Fibroblast of pulmonary artery (primary cell): ENCODE results near the gene SEMA5A.

Source experiments
- DNase-seq: peaks from one replicate; pipeline ENCODE4 v3.0.0-alpha.2; 2010; ENCODE audit warnings: low read depth
- H3K4me3 ChIP-seq: replicated peaks from 2 replicates; pipeline ENCODE4 v1.5.1; 2011; ENCODE audit warnings: low read depth, mild to moderate bottlenecking, control low read depth, low read length, moderate library complexity
- TF ChIP-seq, protein P1 (sequence below): IDR thresholded peaks from 2 replicates; pipeline ENCODE4 v1.5.1; 2011; ENCODE audit warnings: mild to moderate bottlenecking, control low read depth, low read length, inconsistent platforms; ENCODE audit errors: missing control alignments

The SEMA5A gene

DNA sequence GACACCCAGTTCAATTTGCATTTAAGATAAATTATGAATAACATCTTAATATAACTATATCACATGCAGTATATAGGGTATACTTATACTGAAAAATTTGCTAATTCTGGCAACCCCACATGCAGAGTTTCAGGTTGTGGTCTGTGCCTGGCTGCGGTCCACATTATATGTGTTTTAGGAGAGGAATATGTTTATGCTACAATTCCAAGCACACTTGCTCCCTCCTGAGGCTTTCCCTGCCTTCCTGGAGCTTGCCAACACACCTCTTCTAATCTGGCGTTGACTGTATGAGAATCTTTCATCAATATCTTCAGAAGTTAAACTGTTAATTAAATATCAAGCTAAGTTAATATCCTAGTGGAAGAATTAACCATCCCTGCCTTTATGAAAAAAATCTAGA lies 45.2 kb downstream of the SEMA5A start:
- no peak for DNase-seq
- TF ChIP-seq, protein P1, sequence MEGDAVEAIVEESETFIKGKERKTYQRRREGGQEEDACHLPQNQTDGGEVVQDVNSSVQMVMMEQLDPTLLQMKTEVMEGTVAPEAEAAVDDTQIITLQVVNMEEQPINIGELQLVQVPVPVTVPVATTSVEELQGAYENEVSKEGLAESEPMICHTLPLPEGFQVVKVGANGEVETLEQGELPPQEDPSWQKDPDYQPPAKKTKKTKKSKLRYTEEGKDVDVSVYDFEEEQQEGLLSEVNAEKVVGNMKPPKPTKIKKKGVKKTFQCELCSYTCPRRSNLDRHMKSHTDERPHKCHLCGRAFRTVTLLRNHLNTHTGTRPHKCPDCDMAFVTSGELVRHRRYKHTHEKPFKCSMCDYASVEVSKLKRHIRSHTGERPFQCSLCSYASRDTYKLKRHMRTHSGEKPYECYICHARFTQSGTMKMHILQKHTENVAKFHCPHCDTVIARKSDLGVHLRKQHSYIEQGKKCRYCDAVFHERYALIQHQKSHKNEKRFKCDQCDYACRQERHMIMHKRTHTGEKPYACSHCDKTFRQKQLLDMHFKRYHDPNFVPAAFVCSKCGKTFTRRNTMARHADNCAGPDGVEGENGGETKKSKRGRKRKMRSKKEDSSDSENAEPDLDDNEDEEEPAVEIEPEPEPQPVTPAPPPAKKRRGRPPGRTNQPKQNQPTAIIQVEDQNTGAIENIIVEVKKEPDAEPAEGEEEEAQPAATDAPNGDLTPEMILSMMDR: no peak
- H3K4me3 ChIP-seq: no peak overlapping the region

DNA sequence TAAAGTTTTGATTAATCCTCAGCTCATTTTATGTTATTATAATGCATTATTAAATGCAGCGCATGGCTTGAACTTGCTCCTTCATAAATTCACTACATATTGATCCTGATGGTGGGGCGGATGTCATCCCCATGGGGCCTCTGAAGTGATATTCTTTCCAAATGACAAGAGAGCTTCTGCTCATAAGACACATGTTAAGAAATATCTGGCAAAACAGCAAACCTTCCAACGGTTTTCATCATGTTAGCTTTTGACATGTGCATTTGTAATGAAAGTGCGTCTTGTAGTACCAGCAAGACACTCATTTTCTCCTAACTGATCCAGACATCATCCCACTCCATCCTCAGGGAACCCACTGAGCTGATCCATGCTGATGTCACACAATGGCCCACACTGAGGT lies 45.7 kb downstream of the SEMA5A start:
- DNase-seq: no peak
- H3K4me3 ChIP-seq: no peak overlapping the region
- TF ChIP-seq, protein P1: no peak

DNA sequence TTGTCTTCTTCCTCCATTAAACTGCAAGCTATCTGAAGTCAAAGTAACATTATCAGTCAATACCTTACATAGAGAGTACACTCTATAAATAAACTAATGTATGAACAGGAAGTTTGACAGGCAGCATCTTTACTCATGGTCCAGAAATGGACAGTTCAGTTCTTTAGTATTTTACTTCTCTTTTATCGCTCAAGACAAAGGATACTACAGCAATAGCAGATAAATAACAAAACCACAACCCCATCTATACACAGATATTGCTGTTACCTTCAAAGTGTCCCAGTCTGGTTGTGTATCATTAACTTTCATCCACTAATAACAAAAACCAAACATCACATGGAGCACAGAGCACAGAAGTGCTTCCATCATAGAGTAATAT lies 46.4 kb downstream of the SEMA5A start:
- no peak for DNase-seq
- no peak overlapping the region for H3K4me3 ChIP-seq
- TF ChIP-seq, protein P1: no peak

DNA sequence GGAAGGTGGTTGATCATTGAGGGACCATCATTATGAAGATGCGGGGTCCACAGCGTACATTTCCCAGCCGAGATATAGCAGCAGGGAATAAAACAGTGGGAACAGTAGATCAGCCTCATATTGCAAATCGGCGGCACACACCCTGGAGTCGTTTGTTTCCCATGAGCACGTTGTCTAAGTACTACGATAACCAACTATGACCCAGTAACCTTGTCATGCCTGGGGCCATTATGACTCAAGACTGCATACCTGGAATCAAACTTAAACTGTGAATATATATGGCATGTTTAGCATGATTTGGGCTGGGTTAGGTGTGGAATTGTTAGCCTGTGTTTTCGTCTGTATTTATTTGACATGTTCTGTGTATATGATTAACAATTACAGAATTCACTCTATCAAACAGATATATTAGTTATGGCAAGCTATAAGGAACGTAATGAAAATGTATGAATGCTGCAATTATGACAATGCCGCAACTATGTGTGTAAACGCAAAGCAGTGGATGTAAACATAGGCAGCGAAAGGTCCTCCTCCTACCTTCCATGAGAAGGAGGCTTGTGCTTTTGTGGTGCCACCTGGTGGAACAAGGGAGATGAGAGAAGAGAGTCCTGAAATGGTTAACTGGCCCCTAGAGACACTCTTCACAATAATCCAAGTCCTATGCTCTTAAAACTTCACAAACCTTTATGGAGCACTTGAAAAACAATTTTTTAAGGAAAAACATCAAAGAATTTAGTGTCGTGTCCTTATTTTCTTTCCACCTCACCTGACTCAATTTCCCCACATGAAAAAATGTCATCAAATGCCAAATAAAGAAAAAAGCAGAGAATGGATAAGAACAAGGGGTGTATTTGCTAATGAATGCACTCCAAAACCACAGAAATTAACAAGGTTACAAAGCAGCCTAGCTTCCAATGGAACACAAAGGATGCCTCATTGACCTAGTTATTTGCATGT lies 47.1 kb downstream of the SEMA5A start:
- TF ChIP-seq, protein P1: peak; percentile 51
- DNase-seq: peak; percentile 33
- H3K4me3 ChIP-seq: no peak overlapping the region

DNA sequence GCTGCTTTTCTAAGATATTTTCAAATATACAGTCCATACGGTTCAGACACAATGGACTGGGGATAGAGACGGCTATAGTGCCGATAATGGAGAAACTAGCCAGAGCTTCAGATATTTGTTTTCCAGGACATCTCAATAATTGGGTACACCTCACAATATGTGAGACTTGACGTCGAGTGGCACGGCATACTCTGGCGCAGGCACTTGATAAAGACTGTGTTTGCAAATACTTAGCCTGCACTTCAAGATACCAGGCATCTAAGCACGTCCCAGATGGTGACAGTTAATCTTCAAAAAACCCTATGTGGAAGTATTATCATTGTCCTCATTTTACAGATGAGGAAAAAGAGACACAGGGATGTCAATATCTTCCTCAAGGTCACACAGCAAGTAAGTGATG lies 48.5 kb downstream of the SEMA5A start:
- DNase-seq: no peak
- TF ChIP-seq, protein P1: no peak
- H3K4me3 ChIP-seq: no peak overlapping the region

DNA sequence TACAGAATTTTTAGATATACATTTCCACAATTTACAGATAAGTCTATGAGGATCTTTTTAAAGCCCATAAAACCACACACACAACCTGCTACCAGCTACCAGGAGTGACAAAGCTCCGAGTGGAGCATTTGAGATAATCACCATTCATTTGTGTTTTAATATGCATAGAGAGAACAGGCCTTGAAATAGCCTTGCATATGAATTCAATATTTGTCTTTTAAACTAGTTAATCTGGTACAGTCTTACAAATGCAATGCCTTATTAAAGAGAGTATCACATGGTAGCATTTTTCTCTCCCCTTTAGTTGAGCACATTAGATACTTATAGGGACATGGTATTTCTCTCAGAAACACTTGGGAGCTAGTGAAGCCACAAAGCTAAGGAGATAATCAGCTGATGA lies 49.1 kb downstream of the SEMA5A start:
- DNase-seq: no peak
- no peak overlapping the region for H3K4me3 ChIP-seq
- TF ChIP-seq, protein P1: no peak

DNA sequence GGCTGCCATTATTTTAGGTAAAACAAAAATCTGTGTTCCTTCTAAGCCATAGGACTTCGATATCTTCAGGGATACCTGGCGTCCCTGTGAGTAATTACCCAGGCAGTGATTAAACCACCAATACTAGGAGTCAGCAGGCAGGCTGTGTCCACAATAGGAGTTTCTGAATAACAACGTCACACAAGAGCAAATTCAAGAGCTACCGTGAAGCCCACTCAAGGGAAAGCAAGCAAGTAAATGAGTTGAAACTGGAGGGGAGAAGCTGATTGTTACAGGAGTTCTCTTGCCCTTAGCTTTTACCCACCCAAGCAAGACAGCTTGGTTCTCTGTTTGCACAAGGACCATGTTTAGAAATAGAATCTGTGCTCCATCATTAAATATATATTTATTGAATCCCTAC lies 50.8 kb downstream of the SEMA5A start:
- no peak for DNase-seq
- TF ChIP-seq, protein P1: no peak
- H3K4me3 ChIP-seq: no peak overlapping the region
